DOHH2 (cell line): ENCODE data around the gene OSBPL10.

Source experiments
- CTCF ChIP-seq: fragments of 200-600 bp; sonication (generic); IDR thresholded peaks from one replicate; pipeline ENCODE4 v1.5.1; 2014; ENCODE audit warnings: antibody characterized with exemption, mild to moderate bottlenecking, low read depth, low read length; ENCODE audit not compliant: poor library complexity, severe bottlenecking
- EZH2phosphoT487 ChIP-seq: fragments of 200-600 bp; sonication (generic); IDR thresholded peaks from 2 replicates; pipeline ENCODE4 v1.6.1; 2017; ENCODE audit warnings: borderline replicate concordance, mild to moderate bottlenecking, antibody characterized with exemption, low read length, moderate library complexity, mixed read lengths

- TF ChIP-seq CTCF: no peak
- no peak for TF ChIP-seq EZH2phosphoT487
Observed at GRCh38 chr3:32022947-32023346, 41.9 kb upstream of the OSBPL10 start.
